NCI-H1417 (cell line): Measurements from ENCODE around the gene DHRS7.
"Not testable (repeated sequence)": the region's sequence is repeated elsewhere in the genome, so short reads cannot be mapped to it uniquely, and the experiment has no call there.

Source experiments
- DNase-seq, 3 experiments: peaks; one replicate each; lab custom pipeline; 2025; lab: John Stamatoyannopoulos, UW

Gene DHRS7

DNA sequence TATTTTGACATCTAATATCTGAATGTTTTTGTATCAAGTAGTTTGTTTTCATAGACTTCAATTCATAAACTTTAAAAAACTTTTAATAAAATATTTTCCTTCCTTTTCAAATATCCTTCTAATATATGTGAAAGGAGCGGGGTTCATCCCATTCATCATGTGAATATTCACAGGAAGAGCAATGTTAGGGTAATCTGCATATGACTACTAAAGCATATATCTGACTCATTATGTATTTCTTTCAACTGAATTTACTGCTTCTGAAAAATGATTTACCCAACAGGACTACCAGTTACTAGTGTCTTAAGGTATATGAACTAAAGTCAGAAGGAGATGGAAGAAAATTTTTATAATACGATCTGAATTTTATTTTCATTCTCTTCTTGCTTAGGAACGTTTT is 30.5 kb downstream of the DHRS7 start:
- no peak for DNase-seq

DNA sequence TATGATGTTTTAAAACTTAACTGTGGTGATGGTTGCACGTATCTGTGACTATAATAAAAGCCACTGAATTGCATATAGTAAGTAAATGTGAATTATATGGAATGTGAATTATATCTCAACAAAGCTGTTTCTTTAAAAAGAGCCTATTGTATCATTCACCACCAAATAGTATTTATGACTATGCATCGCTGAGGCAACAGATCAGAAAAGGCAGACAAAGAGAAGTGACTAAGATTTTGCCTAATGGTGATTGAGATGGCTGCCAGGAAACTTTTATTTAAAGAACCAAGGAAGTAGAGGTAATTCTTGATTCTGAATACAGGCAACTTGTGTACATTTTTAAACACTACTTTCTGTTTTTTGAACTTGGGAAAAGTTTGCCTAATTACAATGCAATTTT is 31.7 kb downstream of the DHRS7 start:
- no peak for DNase-seq

DNA sequence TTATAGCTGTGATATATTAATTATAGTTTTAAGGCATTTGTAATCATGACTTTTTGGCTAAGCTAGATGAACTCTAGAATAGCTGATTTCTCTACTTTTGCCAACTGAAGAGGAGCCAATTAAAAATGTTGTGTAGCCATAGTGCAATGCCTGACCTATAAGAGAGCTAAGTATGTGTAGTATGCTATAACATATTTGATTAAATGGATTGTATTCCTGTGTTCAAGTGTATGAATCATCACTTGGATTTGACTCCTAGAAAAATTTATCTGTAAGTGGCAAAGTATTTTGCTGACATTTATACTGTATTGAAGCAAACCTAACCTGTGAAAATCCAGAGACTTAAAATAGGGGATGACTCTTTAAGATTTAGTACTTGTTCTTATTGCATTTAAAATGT is 39.3 kb downstream of the DHRS7 start:
- no peak for DNase-seq

- DNase-seq, result no peak
Observed at GRCh38 chr14:60116181-60116580, 49.0 kb downstream of the DHRS7 start.

DNA sequence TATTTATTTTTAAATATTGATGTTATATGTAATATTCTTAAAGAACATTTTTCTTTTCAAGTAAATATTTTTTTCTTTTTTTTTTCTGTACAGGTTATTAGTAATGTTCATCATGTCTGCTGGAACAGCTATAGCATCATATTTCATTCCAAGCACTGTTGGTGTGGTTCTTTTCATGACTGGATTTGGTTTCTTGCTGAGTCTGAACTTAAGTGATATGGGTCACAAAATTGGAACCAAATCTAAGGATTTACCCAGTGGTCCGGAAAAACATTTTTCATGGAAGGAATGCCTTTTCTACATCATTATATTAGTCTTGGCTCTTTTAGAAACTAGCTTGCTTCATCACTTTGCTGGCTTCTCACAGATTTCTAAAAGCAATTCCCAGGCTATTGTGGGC is 50.3 kb downstream of the DHRS7 start:
- no peak for DNase-seq

DNA sequence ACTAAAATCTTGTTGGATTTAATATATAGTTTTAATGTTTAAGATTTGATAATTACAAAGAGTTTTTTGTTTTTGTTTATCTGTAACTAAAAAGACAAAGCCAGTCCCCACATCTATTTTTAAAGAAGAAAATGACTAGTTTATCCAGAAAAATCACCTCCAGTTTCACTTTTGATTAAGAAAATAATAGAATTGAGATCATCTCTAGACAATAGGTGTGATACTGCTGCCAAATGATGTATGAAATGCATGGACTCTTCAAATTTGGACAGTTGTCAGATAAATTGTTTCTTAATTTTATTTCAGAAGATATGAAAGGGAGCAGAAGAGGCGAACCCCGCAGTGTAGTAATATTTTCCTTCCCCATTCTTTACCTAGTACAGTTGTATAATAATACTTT is 53.5 kb downstream of the DHRS7 start:
- DNase-seq, result no peak

- DNase-seq, result no peak
Observed at GRCh38 chr14:60107477-60107876, 57.7 kb downstream of the DHRS7 start.

DNA sequence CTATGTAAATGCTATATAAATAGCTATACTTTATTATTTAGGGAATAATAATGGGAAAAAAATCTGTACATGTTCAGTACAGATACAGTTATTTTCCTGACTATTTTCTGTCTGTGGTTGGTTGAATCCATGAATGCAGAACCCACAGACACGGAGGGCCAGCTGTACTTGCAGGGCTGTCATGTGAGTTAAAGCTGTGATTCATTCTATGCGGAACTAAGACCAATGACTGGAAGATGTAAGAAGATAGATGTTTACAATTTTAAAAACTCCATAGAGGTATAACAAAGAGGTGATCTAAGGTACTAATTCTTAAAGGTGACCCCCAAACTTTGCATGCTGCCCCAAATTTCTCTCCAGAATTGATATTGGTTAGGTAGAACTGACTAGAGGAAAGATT is 58.9 kb downstream of the DHRS7 start:
- DNase-seq, result no peak

DNA sequence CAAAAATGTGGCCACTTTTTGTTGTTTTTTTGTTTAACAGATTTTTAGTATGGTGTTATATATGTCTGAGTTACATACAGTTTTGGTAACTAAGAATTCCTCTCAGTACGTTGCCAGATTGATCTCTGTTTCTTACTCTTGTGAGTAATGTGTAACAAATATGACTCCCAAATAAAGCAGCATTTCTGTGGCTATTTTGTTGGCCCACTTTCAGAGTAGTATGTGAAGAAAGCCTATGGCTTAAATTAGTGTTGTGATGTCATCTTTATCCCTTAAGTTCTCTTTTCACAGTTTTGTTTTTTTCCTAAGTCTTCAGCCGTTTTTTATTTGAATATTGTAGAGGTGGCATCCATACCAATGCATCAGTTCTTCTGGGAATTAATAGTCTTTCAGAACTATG is 62.8 kb downstream of the DHRS7 start:
- DNase-seq, result no peak

GRCh38 chr14:60101786-60102185 is 63.4 kb downstream of the DHRS7 start:
- no peak for DNase-seq

DNA sequence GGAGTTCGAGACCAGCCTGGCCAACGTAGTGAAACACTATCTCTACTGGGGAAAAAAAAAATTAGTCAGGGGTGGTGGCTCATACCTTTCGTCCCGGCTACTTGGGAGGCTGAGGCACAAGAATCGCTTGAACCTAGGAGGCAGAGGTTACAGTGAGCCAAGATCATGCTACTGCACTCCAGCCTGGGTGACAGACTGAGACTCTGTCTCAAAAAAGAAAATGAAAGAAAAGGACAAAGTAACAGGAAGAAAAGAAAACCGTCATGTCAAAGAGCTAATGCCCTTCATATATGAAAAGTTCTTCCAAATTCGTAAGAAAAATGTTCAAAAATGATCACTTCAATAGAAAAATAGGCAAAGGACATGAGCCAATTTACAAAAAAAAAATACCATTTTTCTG is 65.3 kb downstream of the DHRS7 start:
- DNase-seq, result not testable (repeated sequence)

- DNase-seq, result no peak
Observed at GRCh38 chr14:60097974-60098373, 67.2 kb downstream of the DHRS7 start.

GRCh38 chr14:60095781-60096450 is 69.3 kb downstream of the DHRS7 start:
- DNase-seq, result no peak

DNA sequence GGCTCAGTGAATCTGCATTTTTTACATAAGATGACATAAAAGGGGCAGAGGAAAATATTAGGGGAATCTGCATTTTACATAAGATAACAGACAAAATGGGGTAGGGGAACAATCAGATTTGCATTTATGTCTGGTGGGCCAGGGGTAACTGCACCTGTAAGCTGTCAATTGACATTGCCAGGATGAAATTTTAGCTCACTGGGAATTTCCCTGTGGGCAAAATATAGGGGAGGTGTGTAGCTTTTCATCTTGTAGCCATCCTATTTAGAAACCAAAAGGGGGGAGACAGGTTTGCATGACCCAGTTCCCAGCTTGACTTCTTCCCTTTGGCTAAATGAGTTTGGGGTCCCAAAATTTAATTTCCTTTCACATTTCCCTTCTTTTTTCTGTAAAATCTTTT is 70.0 kb downstream of the DHRS7 start:
- DNase-seq, result no peak

- no peak for DNase-seq
Observed at GRCh38 chr14:60094306-60094897, 70.8 kb downstream of the DHRS7 start.
